Measurements from ENCODE around the gene PRKCA.

The PRKCA gene

GRCh38 chr17:66634193-66634592 is 331.8 kb downstream of the PRKCA start:
- TF ChIP-seq CTCF (IDR thresholded peaks at IDR 0.05; ENCODE audit: low read length, missing control alignments) = no peak
- no peak for DNase-seq (ENCODE audit: low read depth)
- H3K4me3 ChIP-seq (replicated peaks; ENCODE audit: low read depth, low read length) = no peak overlapping the region

- TF ChIP-seq CTCF (IDR thresholded peaks at IDR 0.05; ENCODE audit: low read length, missing control alignments) = no peak
- DNase-seq (ENCODE audit: low read depth) = no peak
- H3K4me3 ChIP-seq (replicated peaks; ENCODE audit: low read depth, low read length) = no peak overlapping the region
Measured at GRCh38 chr17:66635386-66636045, 333.1 kb downstream of the PRKCA start.

- H3K4me3 ChIP-seq (replicated peaks; ENCODE audit: low read depth, low read length) = no peak overlapping the region
- TF ChIP-seq CTCF (IDR thresholded peaks at IDR 0.05; ENCODE audit: low read length, missing control alignments) = no peak
- DNase-seq (ENCODE audit: low read depth) = peak; percentile 42
Measured at GRCh38 chr17:66636111-66636510, 333.7 kb downstream of the PRKCA start.

GRCh38 chr17:66637491-66637890 is 335.1 kb downstream of the PRKCA start:
- no peak for TF ChIP-seq CTCF (IDR thresholded peaks at IDR 0.05; ENCODE audit: low read length, missing control alignments)
- H3K4me3 ChIP-seq (replicated peaks; ENCODE audit: low read depth, low read length) = no peak overlapping the region
- no peak for DNase-seq (ENCODE audit: low read depth)

GRCh38 chr17:66638707-66639479 is 336.5 kb downstream of the PRKCA start:
- no peak overlapping the region for H3K4me3 ChIP-seq (replicated peaks; ENCODE audit: low read depth, low read length)
- no peak for DNase-seq (ENCODE audit: low read depth)
- no peak for TF ChIP-seq CTCF (IDR thresholded peaks at IDR 0.05; ENCODE audit: low read length, missing control alignments)

- no peak for DNase-seq (ENCODE audit: low read depth)
- TF ChIP-seq CTCF (IDR thresholded peaks at IDR 0.05; ENCODE audit: low read length, missing control alignments) = no peak
- H3K4me3 ChIP-seq (replicated peaks; ENCODE audit: low read depth, low read length) = no peak overlapping the region
Measured at GRCh38 chr17:66643815-66644710, 341.6 kb downstream of the PRKCA start.
